ENCODE data around the gene MPPED1.

GRCh38 chr22:43478621-43479300 is 66.9 kb downstream of the MPPED1 start:
- TF ChIP-seq EZH2 (IDR thresholded peaks at IDR 0.05; ENCODE audit: low read length, missing control alignments) (no peak), CTCF (conservative IDR thresholded peaks at IDR 0.05 in 1 of 2, IDR thresholded peaks at IDR 0.05 in 1 of 2; ENCODE audit: low read depth in 1 of 2, low read length in 2 of 2) (no peak)
